Ishikawa (cell line): Measurements from ENCODE around the gene TRIB2.

Experiments used
- EP300 ChIP-seq: IDR thresholded peaks from 2 replicates; pipeline ENCODE4 v1.6.1; 2012; ENCODE audit warnings: borderline replicate concordance
- FOXM1 ChIP-seq: IDR thresholded peaks from 2 replicates; pipeline ENCODE4 v1.6.1; 2012; ENCODE audit warnings: low read depth, borderline replicate concordance
- RAD21 ChIP-seq: IDR thresholded peaks from 2 replicates; pipeline ENCODE4 v1.6.1; 2012; ENCODE audit warnings: low read depth
- ZBTB7A ChIP-seq: IDR thresholded peaks from 2 replicates; pipeline ENCODE4 v1.6.1; 2012; ENCODE audit warnings: low read depth
- TF ChIP-seq, protein P1 (sequence below): IDR thresholded peaks from 2 replicates; pipeline ENCODE4 v1.6.1; 2012
- TF ChIP-seq, protein P2 (sequence below): IDR thresholded peaks from 2 replicates; pipeline ENCODE4 v1.6.1; 2012

GRCh38 chr2:12702168-12703121, 14.3 kb upstream of the TRIB2 start:
- TF ChIP-seq, protein P1, sequence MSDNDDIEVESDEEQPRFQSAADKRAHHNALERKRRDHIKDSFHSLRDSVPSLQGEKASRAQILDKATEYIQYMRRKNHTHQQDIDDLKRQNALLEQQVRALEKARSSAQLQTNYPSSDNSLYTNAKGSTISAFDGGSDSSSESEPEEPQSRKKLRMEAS: no peak
- no peak for TF ChIP-seq RAD21
- TF ChIP-seq EP300: no peak
- no peak for TF ChIP-seq ZBTB7A
- TF ChIP-seq FOXM1: no peak
- TF ChIP-seq, protein P2, sequence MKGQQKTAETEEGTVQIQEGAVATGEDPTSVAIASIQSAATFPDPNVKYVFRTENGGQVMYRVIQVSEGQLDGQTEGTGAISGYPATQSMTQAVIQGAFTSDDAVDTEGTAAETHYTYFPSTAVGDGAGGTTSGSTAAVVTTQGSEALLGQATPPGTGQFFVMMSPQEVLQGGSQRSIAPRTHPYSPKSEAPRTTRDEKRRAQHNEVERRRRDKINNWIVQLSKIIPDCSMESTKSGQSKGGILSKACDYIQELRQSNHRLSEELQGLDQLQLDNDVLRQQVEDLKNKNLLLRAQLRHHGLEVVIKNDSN: no peak
